GM21367 (cell line): ENCODE results near the gene NSUN2.

ENCODE experiments used
- ATAC-seq: cut with Tn5 transposase; IDR thresholded peaks from one replicate; pipeline ENCODE4 v1.9.1; 2021; ENCODE audit not compliant: unreplicated experiment

Gene NSUN2

GRCh38 chr5:6606884-6607558 lies 25.8 kb downstream of the NSUN2 start:
- no peak for ATAC-seq

- ATAC-seq = no peak
Observed at GRCh38 chr5:6604946-6605345, 27.9 kb downstream of the NSUN2 start.

DNA sequence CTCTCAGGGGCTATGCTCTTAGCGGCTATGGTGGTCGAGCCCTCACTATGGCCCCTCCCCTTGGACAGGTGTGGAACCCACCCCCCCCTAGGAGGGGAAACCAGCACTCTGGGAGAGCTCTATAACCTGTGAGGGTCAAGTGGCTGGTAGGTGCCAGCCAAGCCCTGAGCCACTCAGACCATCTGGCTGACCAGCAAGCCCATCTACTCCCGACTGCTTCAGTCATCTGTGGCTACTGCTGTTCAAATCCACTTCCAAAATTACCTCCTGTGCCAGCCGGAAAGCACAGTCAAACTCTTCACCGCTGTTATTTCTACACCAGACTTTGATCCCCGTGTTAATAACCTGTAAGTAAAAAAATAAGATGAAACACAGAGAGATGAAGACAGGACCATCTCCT lies 28.5 kb downstream of the NSUN2 start:
- no peak for ATAC-seq

DNA sequence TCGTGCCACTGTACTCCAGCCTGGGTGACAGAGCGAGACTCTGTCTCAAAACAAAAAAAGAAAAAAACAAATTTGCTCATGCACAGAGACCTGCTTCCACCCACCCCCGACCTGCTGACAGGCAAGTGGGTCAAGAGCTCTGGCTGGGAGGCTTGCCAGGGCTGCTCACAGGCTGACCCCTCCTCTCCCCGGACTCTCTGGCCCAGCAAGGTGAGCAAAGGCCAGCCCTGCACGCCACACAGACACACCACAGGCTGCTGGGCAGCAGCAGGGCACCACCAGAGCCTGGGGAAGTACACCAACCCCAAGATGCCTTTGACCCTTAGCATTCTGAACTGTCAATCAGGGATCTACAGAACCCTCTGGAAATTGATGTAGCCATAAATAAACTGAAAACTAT lies 29.2 kb downstream of the NSUN2 start:
- no peak for ATAC-seq

DNA sequence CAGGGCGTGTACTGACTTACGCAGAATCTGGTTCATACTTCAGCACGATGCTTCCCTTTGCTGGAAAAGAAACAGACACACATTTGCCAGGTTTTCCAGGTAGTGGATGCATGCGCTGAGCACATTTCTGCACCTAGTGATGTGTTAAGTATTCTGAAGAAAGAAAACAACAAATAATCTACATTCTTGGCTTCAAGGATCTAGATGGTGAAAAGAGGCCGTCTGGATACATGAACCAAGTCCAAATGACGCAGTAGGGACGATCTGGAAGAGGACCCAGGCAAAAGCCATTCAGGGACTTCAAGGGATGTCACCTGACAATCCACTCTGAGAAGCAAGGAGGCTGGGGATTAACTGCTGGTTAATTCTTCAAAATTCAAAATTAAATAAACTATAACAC lies 30.4 kb downstream of the NSUN2 start:
- ATAC-seq = no peak

DNA sequence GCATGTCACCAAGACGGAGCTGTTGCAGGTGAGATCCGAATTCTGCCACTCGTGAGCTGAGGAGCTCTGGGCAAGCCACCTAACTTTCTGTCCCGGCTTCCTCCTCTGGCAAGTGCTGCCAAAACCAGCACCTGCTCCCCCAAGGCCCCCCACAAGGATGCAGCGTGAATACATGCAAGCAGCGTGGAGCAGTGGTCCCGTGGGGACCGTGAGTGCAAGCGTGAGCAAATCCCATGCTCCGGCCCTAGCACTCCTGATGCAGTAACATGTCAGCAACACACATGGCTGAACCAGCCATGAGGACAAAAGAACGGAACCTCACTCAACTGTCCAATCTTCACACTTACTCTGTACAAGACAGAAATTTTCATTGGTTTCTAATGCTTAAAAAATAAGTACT lies 31.0 kb downstream of the NSUN2 start:
- no peak for ATAC-seq

DNA sequence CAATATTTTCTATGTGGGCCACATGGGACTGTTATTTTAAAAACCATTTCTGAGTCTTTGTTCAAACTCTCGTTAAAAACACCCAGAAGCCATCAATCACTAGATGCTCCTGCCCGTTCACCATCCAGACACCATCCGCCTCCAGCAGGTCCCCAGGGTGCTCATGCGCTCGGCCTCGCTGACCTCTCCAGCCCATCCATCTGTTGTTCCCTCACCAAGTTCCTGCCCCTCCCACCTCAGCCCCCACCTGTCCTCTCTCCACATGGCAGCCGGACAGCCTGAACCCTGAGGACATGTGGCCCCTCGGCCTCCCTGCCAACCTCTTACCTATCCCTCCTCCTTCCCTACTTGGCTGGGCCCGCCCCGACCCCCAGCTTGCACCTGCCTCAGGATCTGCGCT lies 31.6 kb downstream of the NSUN2 start:
- no peak for ATAC-seq

- no peak for ATAC-seq
Observed at GRCh38 chr5:6599739-6600138, 33.1 kb downstream of the NSUN2 start.

- ATAC-seq = no peak
Observed at GRCh38 chr5:6598351-6598900, 34.4 kb downstream of the NSUN2 start.

- no peak for ATAC-seq
Observed at GRCh38 chr5:6597557-6597956, 35.3 kb downstream of the NSUN2 start.

DNA sequence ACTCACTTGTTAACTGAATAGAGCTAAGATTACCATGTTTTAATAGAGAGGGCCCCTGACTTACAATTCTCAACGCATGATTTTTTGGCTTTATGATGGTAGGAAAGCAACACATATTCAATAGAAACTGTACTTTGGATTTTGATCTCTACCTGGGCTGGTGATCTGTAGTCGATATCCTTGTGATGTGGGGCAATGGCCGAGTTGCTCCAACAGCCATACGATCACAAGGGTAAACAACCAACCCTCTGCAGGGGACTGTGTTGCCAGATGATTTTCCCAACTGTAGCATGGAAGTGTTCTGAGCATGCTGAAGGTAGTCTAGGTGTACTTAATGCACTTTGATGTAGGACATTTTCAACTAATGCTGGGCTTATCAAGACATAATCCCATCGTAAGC lies 36.5 kb downstream of the NSUN2 start:
- no peak for ATAC-seq

DNA sequence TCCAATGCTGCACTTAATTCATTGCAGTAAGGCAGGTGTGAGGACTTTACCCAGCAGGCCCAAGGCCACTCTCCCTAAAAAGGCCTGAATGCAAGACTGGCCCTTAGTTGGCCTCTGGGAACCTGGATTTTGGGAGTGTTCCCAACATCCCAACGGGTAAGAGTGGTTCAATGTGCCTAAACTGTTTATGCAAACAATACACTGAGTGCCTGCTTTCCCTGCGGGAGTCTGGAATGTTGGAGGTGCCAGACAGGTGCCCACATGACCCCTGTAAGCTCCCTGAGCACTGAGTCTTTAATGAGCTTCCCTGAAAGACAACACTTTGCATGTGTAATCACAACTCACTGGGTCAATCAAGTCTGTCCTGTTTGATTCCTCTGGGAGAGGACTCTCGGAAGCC lies 37.4 kb downstream of the NSUN2 start:
- no peak for ATAC-seq

GRCh38 chr5:6594066-6594465 lies 38.8 kb downstream of the NSUN2 start:
- ATAC-seq = no peak

DNA sequence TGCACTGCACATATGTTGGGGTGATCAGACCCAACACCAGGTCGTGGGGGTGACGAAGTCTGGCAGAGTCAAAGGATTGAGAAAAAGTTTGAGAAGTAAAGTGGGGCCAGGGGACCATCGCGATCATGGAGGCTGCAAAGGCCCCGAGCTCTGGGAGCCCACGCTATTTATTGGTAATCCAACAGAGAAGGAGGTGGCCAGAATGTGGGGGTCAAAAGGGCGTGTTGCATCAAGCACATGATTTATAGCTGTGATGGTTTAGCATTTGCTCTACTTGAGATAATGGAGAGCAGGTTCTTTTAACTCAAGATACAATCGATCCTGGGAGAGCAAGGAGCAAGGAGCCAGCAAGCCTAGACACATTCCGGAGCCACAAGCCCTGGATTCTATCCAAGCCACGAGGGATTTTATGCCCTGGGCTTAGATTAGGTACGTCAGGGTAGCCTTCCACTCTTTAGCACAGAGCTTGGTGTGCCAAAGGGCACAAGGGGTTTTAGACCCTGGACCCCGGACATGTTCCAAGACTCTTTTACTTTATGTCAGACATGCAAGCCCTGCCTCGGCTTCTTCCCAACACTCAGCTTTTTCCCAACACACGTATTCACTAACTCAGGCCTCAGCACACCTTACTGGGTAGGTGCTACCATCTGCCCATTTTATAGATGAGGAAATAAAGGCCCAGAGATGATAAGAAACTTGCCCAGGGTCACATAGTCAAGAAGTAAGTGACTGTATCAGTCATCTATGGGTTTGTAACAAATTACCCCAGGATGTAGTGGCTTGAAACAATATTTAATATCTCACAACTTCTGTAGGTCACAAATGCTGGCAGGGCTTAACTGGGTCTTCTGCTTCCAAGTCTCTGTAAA lies 39.5 kb downstream of the NSUN2 start:
- ATAC-seq = no peak

DNA sequence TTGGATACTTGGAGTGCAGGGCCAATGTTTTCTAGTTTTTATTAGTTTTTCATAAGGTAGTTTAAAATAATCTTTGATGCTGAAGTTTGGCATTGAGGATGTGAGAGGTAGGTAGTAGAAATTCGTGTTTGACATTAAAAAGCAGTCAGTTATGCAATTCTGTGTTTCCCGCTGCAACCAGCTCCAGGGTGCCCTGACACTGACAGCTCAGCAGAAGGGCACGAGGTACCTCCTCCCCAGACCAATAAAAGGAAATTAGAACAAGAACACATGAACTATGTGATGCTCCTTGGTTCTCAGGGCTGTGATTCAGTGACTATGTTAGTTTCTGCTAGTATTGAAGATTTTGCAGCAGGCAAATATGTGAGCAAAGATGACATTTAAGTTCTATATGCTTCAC lies 40.2 kb downstream of the NSUN2 start:
- no peak for ATAC-seq

GRCh38 chr5:6591671-6592288 lies 41.1 kb downstream of the NSUN2 start:
- no peak for ATAC-seq

DNA sequence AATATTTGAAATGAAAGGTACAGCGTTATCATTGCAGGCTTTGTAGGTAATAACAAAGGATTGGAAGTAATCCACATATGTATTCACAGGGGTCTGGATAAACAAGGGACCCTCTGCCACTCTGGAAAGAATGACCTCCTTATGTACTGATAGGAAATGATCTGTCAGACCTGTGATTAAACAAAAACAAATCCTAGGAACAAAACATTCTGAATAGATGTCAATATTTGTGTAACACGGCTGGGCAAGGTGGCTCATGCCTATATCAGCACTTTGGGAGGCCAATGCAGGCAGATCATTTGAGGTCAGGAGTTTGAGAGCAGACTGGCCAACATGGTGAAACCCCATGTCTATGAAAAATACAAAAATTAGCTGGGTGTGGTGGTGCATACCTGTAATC lies 42.3 kb downstream of the NSUN2 start:
- ATAC-seq = no peak

GRCh38 chr5:6587171-6587570 lies 45.7 kb downstream of the NSUN2 start:
- ATAC-seq = no peak

GRCh38 chr5:6586647-6587042 lies 46.2 kb downstream of the NSUN2 start:
- ATAC-seq = no peak

- no peak for ATAC-seq
Observed at GRCh38 chr5:6585939-6586646, 46.8 kb downstream of the NSUN2 start.

GRCh38 chr5:6585168-6585567 lies 47.7 kb downstream of the NSUN2 start:
- no peak for ATAC-seq
